Activated T-cell treated with anti-CD3 and anti-CD28 coated beads, Interleukin-2, amount 50 U/mL, for 1 hour (primary cell): ENCODE data around the gene TFAP2C.

Source experiments
- DNase-seq: peaks from one replicate; pipeline ENCODE4 v3.0.0-alpha.2; 2020

The TFAP2C gene

DNA sequence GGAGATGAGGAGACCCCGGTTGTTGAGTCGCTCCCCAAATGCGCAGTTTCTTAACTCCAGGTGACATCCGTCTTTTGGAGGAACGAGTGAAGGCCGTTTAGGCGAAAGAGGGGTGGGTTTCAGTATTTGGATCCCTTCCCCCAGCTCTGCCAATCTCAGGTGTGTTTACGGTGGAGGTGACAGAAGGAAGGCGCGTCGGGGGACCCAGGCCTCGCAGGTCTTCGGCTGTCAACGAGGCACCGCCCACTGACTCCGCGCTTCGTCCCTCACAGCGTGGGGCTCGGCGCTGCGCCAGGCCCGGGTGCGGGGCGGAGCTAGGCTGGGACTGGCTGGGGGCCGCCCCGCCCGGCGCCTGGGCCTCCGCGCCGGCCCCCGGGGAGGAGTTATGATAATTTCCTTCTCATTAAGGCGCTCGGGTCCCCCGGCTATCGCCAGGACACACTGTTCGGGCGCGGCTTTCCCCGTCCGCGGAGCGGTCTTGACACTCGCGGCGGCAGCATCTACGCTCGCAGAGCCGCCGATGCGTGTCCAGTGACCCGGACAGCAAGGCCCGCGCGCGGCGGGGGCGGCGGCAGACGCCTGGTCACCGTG lies at the start of gene TFAP2C:
TFAP2C (plus strand) TSS at position 434 of the 591 bp plus-strand sequence. CDS start 239 bp downstream, outside the sequence.
- no peak for DNase-seq

DNA sequence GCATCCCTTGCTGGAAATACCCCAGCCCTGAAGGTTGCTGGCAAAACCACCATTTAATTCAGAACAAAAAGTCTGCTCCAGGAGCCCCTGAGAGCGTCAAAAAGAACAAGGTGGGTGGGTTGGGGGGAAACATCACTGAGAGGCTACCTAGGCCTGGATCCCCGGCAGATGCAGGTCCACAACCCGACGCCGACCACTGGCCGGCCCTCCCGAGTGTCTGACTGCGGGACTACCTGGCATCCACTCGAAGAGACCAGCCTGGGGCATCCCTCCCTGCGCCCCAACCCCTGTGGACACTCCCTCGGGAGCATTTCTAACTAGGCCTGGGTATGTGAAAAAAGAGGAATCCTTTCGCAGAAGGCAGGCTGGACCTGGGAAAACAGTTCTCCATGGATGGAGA lies 48.9 kb upstream of the TFAP2C start:
- no peak for DNase-seq

DNA sequence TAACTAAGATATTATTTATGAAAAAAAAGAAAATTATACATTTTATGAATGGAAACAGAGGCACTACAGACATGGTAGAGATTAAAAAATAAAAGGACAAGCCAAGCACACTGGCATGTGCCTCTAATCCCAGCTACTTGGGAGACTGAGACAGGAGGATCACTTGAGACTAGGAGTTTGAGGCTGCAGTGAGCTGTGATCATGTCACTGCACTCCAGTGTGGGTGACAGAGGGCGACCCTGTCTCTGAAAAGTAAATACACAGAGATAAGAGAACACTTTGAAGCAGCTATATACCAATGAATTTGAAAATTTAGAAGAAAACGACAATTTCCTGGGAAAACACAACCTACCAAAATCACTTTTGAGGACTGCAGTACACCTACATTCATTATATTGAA lies 47.4 kb upstream of the TFAP2C start:
- no peak for DNase-seq

DNA sequence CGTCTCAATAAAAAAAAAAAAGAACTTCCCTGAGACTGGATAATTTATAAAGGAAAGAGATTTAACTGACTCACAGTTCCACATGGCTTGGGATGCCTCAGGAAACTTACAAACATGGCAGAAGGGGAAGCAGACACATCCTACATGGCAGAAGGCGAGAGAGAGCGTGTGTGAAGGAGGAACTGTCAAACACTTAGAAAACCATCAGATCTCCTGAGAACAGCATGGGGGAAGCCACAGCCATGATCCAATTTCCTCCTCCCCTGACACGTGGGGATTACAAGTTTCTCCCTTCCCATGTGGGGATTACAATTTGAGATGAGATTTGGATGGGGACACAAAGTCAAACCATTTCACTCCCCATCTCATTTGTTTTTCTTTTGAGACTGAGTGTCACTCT lies 46.6 kb upstream of the TFAP2C start:
- no peak for DNase-seq

DNA sequence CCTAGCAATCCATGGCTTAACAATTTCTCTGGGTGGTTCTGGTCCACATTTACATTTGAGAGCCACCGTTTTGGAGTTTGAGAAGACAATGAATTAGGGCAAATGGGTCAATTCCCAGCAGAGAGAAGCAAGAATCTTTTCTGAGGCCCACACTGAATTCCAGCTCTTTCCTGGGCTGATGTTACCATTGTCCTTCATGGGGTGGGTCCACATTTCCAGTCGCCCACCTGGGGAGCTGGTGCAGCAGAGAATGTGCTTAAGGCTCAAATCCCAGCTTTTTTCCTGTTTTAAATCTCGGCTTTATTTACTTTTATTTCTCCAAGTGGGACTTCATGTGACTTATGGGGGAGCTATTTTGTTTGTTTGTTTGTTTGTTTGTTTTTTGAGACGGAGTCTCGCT lies 44.2 kb upstream of the TFAP2C start:
- DNase-seq: no peak

DNA sequence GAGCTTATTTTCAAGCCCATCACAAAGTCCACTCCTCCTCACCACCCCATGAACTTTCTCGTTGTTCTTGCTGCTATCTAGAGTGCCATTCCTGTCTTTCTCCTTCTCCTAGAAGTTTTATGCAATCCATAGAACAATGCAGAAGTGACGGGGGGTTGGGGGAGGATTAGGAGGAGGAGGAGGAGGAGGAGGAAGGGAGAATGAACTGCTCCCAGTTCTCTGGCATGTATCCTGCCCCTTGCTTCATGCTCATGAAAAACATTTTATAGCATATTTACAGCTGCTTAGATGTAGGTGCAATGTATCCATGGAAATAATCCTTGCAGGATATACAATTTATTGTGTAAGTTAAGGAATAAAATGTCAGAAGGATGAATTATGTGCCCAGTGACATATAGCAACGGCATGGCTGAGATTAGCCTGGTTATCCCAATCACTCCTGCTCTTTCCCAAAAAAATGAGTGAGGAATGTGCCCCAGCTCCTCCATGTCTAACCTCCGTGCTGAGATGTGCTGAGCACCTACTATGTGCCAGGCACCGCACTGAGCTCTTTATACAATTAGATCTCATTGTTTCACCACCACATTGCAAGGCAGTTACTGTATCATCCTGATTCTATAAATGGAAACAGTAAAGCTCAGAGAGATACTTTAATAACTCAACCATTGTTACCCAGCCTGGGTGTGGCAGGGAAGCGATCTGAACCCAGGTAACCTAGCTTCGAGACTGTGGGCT lies 41.6 kb upstream of the TFAP2C start:
- DNase-seq: no peak

DNA sequence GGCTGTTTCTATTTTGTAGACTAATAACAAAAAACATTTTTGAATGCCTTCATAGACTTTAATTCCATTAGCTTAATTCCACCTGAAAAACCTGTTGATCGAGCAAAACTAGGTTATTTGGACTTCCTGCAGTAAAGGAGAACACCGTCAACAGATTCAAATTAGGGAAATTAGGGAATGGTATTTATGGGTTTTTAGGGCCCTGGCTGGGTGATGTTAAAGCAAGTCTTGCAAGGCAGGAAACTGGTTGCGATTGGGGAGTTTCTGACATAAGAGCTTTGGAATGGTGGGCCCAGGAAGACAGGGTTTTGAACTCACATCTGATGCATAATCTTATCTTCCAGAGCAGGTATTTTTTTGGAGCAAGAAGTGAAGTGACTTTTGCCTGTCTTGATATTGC lies 40.1 kb upstream of the TFAP2C start:
- DNase-seq: no peak

DNA sequence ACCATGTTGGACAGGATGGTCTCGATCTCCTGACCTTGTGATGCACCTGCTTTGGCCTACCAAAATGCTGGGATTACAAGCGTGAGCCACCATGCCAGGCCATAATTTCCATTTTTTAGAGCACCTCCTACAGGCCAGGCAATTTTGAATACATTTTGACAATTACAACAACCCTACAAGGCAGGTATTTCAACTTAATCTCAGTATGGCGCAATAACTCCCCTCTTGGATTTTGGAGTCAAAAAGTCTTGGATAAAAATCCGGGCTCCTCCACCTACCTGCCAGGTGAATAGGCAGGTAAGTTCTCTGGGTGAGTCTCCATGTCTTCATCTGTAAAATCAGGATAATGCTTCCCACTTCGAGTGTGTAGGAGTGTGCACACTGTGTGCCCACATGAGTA lies 39.5 kb upstream of the TFAP2C start:
- DNase-seq: no peak

DNA sequence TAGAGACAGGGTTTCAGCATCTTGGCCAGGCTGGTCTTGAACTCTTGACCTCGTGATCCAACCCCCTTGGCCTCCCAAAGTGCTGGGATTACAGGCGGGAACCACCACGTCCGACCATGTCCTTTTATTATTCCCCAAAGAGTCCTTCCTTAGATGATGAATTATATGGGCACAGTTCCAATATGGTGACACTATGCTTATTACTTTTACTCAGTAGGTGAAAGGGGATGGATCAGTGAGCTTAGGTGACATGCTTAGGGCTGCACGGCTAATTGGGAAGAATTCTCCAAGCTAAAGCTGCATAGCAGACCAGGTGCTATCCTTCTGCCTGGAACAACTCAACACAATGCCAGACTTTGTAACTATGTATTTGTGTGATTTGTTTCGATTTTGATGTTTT lies 38.2 kb upstream of the TFAP2C start:
- DNase-seq: no peak

DNA sequence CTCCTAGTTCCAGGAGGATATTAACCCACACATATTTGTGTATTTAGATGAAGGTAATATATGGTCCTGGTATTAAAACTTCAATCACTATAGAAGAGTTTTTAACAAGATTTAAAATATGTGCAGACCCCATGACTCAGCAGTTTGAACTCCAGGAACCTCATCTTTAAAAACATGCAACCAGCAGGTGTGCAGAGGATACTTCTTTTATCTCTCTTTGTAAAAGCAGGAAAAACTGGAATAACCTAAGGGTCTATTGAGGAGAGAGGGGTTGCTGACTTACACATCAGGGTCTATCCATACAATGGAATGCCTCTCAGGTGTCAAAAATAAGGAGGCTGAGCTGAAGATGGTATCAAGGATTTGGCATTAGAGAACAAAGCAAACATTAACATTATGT lies 36.9 kb upstream of the TFAP2C start:
- DNase-seq: no peak

DNA sequence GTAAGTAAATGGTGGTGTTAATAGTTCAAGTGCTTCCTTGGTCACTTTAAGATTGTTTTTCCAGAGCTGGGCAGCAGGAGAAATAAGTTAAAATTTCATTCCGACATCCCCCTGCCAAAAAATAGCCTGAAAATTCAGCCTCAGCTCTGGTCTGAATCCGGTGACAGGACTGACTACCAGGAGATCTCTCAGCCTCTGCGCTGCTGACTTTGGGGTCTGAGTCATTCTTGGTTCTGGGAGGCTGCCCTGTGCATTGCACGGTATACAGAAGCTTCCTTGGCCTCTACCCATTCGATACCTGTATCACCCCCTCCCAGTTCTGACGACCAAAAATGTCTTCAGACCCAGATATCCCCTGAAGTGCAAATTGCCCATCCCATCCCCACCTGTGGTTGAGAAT lies 36.3 kb upstream of the TFAP2C start:
- DNase-seq: no peak

DNA sequence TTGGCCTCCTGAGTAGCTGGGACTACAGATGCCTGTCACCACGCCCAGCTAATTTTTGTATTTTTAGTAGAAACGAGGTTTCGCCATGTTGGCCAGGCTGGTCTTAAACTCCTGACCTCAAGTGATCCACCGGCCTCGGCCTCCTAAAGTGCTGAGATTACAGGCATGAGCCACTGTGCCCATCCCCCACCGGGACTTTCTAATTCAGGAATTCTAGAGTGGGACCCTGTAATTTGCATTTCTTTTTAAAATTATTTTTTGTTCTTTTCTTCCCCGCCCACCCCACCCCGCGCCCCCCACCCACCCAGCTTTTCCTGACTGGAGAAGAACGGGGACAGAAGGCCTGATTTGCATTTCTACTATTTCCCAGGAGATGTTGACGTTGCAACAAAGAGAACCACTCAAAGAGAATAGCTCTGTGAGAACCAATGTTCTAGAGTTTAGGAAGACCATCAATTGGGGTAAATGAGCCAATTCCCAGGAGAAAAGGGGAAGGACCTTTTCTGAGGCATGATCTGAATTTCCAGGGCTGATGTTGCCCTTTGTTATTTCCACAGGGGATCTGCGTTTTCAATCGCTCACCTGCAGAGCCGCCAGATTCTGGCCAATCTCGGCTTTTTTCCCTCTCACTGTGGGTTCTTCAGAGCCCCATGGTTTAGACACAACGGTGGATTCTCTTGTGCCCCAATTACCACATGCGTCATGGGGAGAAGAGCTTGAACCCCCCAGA lies 33.2 kb upstream of the TFAP2C start:
- no peak for DNase-seq

DNA sequence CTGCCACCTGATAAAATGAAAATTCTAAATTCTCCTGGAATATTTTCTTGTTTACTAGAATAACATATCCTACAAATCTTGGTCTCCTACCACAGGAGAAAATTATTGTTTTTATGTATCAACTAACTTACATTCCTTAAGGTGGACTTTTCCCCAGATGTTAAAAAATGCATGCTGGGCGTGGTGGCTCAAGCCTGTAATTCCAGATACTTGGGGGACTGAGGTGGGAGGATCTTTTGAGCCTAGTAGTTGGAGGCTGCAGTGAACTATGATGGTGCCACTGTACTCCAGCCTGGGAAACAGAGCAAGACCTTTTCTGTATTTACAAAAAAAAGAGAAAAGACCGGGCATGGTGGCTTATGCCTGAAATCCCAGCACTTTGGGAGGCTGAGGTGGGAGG lies 27.9 kb upstream of the TFAP2C start:
- no peak for DNase-seq

DNA sequence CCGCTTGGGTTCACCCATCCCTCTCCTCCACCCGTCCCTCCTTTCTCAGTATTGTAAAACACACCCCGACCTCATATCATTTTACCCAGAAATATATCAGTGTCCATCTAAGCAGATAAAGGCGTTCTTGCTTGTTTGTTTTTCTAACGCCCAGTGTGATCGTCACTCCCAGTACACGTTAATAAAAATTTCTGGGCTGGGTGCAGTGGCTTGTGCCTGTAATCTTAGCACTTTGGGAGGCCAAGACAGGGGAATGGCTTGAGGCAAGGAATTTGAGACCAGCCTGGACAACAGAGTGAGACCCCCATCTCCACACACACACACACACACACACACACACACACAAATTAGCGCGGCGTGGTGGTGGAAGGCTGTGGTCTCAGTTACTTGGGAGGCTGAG lies 24.4 kb upstream of the TFAP2C start:
- DNase-seq: no peak

DNA sequence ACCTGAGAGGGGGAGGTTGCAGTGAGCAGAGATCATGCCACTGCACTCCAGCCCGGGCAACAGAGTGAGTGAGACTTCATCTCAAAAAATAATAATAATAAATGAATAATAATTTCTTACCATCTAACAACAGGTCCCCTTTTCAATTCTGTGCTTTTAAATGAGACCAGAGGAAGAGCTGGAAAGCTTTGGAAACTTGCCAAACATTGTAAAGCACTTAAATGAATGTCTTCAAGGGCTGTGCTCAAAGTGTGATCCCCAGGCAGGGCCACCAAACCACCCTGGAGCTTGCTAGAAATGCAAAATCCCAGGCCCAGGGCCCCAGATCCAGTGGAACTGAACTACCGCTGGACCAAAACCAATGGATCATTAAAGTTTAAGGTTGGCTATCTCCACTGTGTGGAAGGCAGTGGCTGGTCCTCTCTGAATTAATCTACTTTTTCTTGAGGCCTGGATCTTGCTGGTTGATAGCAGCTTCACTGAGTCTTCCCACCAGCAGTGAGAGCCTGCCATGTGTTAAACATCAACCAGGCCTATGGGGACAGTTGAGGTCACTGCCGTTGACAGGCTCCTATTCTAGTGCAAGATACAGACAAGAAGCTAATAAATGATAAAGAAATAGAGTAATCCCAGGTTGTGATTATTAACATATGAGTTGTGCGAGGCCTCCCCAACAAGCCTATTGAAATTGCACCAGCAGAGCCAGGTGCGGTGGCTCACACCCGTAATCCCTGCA lies 23.7 kb upstream of the TFAP2C start:
- no peak for DNase-seq

DNA sequence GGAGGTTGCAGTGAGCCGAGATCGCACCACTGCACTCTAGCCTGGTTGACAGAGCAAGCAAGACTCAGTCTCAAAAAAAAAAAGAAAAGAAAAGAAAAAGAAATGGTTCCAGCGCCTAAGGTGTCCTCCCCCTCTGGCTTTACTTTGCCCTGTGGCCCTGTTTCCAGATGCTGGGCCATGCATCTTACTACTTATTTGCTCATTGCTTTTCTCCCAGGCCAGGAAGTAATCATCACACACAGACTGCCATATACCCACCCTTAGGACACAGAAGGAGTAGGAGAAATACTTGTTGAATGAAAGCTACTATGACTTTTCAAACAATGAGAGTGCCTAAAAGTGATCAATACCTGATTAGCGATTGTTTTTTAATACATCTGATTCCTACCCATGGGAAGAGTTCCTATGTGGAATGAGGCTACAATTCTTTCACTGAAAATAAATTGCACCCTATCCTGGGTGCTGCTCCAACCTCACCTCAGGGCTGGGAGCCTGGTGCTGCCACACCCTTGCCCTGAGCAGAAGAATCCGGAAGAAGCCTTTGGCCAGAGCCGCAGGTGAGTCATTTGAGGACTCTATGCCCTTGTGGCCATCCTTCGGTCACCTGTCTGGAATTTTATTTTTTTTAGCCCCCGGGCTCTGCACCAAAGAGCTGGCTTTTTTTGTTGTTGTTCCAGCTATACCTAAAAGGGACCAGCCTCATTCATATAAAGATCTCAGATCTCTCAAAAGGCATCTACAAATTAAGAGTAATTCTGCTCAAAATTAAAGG lies 22.7 kb upstream of the TFAP2C start:
- DNase-seq: no peak

DNA sequence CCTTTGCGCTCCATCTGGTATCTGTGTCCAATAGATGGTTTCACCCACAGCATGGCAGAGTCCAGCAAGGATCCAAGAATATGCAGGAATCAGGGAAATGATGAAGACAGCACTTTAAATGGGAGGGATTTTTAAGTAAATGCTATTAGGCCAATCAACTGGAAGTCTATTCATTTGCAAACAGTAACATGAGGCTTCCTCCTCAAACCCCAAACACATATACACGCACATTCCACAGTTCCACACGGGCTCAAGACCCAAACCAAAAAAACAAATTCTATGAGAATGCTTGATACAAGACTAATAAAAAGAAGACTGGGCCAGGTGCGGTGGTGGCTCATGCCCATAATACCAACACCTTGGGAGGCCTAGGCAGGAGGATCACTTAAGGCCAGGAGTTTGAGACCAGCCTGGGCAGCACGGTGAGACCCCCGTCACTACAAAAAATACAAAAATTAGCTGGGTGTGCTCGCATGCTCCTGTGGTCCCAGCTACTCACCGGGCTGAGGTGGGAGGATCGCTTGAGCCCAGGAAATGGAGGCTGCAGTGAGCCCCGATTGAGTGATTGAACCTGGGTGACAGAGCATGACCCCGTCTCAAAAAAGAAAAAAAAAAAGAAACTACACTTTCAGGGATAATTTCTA lies 21.9 kb upstream of the TFAP2C start:
- DNase-seq: no peak

DNA sequence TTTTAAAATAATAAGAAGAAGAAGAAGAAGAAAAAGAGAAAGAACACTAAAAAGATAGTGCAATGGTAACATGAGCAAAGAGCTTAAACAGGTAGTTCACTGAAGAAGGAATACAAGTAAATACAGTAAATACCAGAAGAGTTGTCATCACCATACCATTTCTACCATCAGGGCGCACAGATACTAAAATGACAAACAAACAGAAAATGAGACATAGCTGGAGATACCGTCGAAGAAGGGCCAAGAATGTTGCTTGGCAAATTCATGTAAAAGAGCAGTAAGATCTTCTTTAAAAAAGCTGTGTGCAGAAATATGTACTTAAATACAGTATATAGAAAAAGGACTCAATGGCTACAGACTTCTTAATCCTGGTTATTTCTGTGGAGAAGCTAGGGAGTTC lies 20.7 kb upstream of the TFAP2C start:
- no peak for DNase-seq

DNA sequence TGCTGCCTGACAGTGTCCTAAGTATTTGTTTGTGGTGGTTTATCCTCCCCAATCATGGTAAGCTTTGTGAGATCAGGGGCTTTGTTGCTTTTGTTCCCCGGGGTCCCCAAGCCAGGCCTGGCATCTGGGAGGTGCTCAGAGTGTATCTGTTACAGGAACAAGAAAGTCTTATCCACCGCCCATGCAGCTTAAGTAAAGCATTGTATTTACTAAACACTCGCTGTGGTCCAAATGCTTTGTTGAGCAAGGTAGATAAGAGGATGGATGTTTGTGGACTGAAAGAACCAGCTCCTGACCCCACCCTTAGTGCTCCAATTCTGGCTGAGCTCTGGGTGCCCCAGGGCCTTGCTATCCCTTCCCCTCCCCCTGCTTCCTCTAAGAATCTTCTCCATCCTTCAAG lies 19.8 kb upstream of the TFAP2C start:
- no peak for DNase-seq

DNA sequence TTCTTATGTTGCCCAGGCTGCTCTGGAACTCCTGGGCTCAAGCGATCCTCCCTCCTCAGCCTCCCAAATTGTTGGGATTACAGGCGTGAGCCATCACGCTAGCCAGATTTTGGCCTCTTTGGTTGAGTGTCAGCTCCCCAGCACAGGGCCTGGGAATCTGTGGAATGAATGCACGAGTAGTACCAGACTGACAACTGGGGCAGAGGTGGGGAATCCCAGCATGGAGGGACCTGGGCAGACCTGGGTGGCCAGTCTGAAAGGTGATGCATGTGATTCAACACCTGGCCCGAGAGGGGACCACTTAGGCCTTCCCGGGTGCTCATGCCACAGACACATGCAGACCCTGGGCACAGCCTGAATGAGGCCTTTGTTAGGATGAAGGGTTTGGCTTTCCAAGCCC lies 19.0 kb upstream of the TFAP2C start:
- DNase-seq: no peak

DNA sequence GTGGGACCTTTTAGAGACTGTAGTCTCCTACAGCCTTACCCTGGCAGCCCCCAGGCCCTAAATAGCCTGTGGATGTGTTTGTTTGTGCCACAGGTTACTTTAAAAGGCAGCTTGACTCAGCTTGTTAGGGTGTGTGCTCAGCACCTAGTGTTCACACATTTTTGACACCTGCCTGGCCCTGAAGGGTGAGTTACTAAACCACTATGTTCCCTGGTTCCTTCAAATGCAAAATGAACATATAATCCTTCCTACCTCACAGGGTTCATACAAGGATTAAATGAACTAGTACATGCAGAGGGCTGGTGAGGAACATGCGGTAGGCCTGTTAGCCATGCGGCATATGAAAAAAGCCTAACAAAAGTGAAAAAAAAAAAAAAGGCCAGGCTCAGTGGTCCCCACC lies 14.9 kb upstream of the TFAP2C start:
- no peak for DNase-seq

DNA sequence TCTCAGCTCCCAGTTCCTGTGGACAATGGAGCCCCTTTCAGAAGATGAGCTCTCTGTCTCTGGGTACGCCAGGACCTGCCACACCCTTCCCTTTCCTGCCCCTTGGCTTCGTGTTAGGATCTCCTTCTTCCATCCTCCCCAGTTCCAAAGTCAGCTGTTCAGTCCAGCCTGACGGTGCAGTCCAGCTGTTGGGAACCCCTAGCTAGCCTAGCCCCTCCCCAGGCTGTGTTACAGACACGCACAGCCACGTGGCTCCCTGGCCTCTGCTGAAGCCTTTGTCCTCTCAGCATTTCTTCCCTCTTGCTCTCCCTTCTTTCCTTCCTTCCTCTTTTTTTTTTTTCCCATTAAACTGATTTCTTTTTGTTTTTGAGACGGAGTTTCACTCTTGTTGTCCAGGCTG lies 12.4 kb upstream of the TFAP2C start:
- no peak for DNase-seq
